NCI-H1105 treated with DMSO at 0.1 percent for 48 hours (cell line): ENCODE results near the gene CCND2.

Experiments used
- DNase-seq: peaks from one replicate; lab custom pipeline; 2025; lab: John Stamatoyannopoulos, UW

CCND2 gene

GRCh38 chr12:4276524-4277204, 3.1 kb downstream of the CCND2 start:
- peak; percentile 87 for DNase-seq

GRCh38 chr12:4277205-4277543, 3.6 kb downstream of the CCND2 start:
- DNase-seq: no peak

- no peak for DNase-seq
Measured at GRCh38 chr12:4277857-4278256, 4.3 kb downstream of the CCND2 start.

GRCh38 chr12:4278329-4279197, 5.0 kb downstream of the CCND2 start:
- DNase-seq: no peak

GRCh38 chr12:4279198-4279690, 5.7 kb downstream of the CCND2 start:
- DNase-seq: no peak

GRCh38 chr12:4280351-4281163, 7.0 kb downstream of the CCND2 start:
- no peak for DNase-seq

- no peak for DNase-seq
Measured at GRCh38 chr12:4281173-4281654, 7.7 kb downstream of the CCND2 start.

- DNase-seq: no peak
Measured at GRCh38 chr12:4282103-4282891, 8.7 kb downstream of the CCND2 start.

- DNase-seq: no peak
Measured at GRCh38 chr12:4282892-4283511, 9.4 kb downstream of the CCND2 start.

GRCh38 chr12:4283512-4284255, 10.1 kb downstream of the CCND2 start:
- DNase-seq: no peak

GRCh38 chr12:4284306-4284705, 10.7 kb downstream of the CCND2 start:
- DNase-seq: no peak

- DNase-seq: no peak
Measured at GRCh38 chr12:4285070-4285469, 11.5 kb downstream of the CCND2 start.

- no peak for DNase-seq
Measured at GRCh38 chr12:4286228-4286627, 12.7 kb downstream of the CCND2 start.

GRCh38 chr12:4286771-4287317, 13.3 kb downstream of the CCND2 start:
- no peak for DNase-seq

GRCh38 chr12:4287325-4288211, 14.0 kb downstream of the CCND2 start:
- no peak for DNase-seq

- no peak for DNase-seq
Measured at GRCh38 chr12:4288296-4289131, 15.0 kb downstream of the CCND2 start.

GRCh38 chr12:4289231-4289878, 15.8 kb downstream of the CCND2 start:
- no peak for DNase-seq
